ENCODE data around the gene USP10. TPM values are rescaled to one million over a fixed set of nuclear protein-coding genes. Genes with fewer than 3 reads are reported as not detected.

The USP10 gene
- total RNA-seq, 1 experiment from 2014 or later, result 132 TPM

- no peak for DNase-seq
- Histone ChIP-seq H3K36me3 (replicated peaks; ENCODE audit: control insufficient read depth, insufficient read depth, low read length) (peaks cover 40% of the 10 kb centered on the region), H3K4me3 (ENCODE audit: insufficient read depth, low read depth, low read length) (no peak overlapping the region), H3K27me3 (ENCODE audit: control insufficient read depth, insufficient read depth, low read length) (no peaks in the 10 kb centered on the region)
Observed at GRCh38 chr16:84766978-84767773, 67.4 kb downstream of the USP10 start.

GRCh38 chr16:84768061-84768807 is 68.4 kb downstream of the USP10 start:
- Histone ChIP-seq H3K4me3 (ENCODE audit: insufficient read depth, low read depth, low read length) (no peak overlapping the region), H3K27me3 (ENCODE audit: control insufficient read depth, insufficient read depth, low read length) (no peaks in the 10 kb centered on the region), H3K36me3 (replicated peaks; ENCODE audit: control insufficient read depth, insufficient read depth, low read length) (peaks cover 45% of the 10 kb centered on the region)
- no peak for DNase-seq

GRCh38 chr16:84768808-84769197 is 69.0 kb downstream of the USP10 start:
- H3K27me3 ChIP-seq (ENCODE audit: control insufficient read depth, insufficient read depth, low read length), result no peaks in the 10 kb centered on the region
- no peak overlapping the region for H3K4me3 ChIP-seq (ENCODE audit: insufficient read depth, low read depth, low read length)
- peaks cover 44% of the 10 kb centered on the region for H3K36me3 ChIP-seq (replicated peaks; ENCODE audit: control insufficient read depth, insufficient read depth, low read length)
- no peak for DNase-seq

GRCh38 chr16:84769416-84769815 is 69.6 kb downstream of the USP10 start:
- no peak for DNase-seq
- peaks cover 42% of the 10 kb centered on the region for H3K36me3 ChIP-seq (replicated peaks; ENCODE audit: control insufficient read depth, insufficient read depth, low read length)
- H3K27me3 ChIP-seq (ENCODE audit: control insufficient read depth, insufficient read depth, low read length), result no peaks in the 10 kb centered on the region

GRCh38 chr16:84773312-84773711 is 73.5 kb downstream of the USP10 start:
- Histone ChIP-seq H3K4me3 (ENCODE audit: insufficient read depth, low read depth, low read length) (no peak overlapping the region), H3K36me3 (replicated peaks; ENCODE audit: control insufficient read depth, insufficient read depth, low read length) (peaks cover 37% of the 10 kb centered on the region), H3K27me3 (ENCODE audit: control insufficient read depth, insufficient read depth, low read length) (no peaks in the 10 kb centered on the region)
- no peak for DNase-seq

More at GRCh38 chr16:84769416-84769815, 69.6 kb downstream of the USP10 start:
- no peak overlapping the region for H3K4me3 ChIP-seq (ENCODE audit: insufficient read depth, low read depth, low read length)

- no peak for DNase-seq
- H3K36me3 ChIP-seq (replicated peaks; ENCODE audit: control insufficient read depth, insufficient read depth, low read length), result peaks cover 35% of the 10 kb centered on the region
- H3K27me3 ChIP-seq (ENCODE audit: control insufficient read depth, insufficient read depth, low read length), result no peaks in the 10 kb centered on the region
- H3K4me3 ChIP-seq (ENCODE audit: insufficient read depth, low read depth, low read length), result no peak overlapping the region
Observed at GRCh38 chr16:84774810-84775209, 75.0 kb downstream of the USP10 start.

- Histone ChIP-seq H3K36me3 (replicated peaks; ENCODE audit: control insufficient read depth, insufficient read depth, low read length) (peaks cover 35% of the 10 kb centered on the region), H3K27me3 (ENCODE audit: control insufficient read depth, insufficient read depth, low read length) (no peaks in the 10 kb centered on the region), H3K4me3 (ENCODE audit: insufficient read depth, low read depth, low read length) (no peak overlapping the region)
- no peak for DNase-seq
Observed at GRCh38 chr16:84775262-84775810, 75.5 kb downstream of the USP10 start.

- H3K27me3 ChIP-seq (ENCODE audit: control insufficient read depth, insufficient read depth, low read length), result no peaks in the 10 kb centered on the region
- DNase-seq, result no peak
- no peak overlapping the region for H3K4me3 ChIP-seq (ENCODE audit: insufficient read depth, low read depth, low read length)
- H3K36me3 ChIP-seq (replicated peaks; ENCODE audit: control insufficient read depth, insufficient read depth, low read length), result peaks cover 33% of the 10 kb centered on the region
Observed at GRCh38 chr16:84777435-84777834, 77.6 kb downstream of the USP10 start.

- Histone ChIP-seq H3K36me3 (replicated peaks; ENCODE audit: control insufficient read depth, insufficient read depth, low read length) (peaks cover 25% of the 10 kb centered on the region), H3K4me3 (ENCODE audit: insufficient read depth, low read depth, low read length) (no peak overlapping the region), H3K27me3 (ENCODE audit: control insufficient read depth, insufficient read depth, low read length) (no peaks in the 10 kb centered on the region)
- DNase-seq, result no peak
Observed at GRCh38 chr16:84778720-84779119, 78.9 kb downstream of the USP10 start.

- Histone ChIP-seq H3K27me3 (ENCODE audit: control insufficient read depth, insufficient read depth, low read length) (no peaks in the 10 kb centered on the region), H3K4me3 (ENCODE audit: insufficient read depth, low read depth, low read length) (no peak overlapping the region), H3K36me3 (replicated peaks; ENCODE audit: control insufficient read depth, insufficient read depth, low read length) (peaks cover 19% of the 10 kb centered on the region)
- no peak for DNase-seq
Observed at GRCh38 chr16:84780063-84780462, 80.3 kb downstream of the USP10 start.

- peaks cover 14% of the 10 kb centered on the region for H3K36me3 ChIP-seq (replicated peaks; ENCODE audit: control insufficient read depth, insufficient read depth, low read length)
- H3K27me3 ChIP-seq (ENCODE audit: control insufficient read depth, insufficient read depth, low read length), result no peaks in the 10 kb centered on the region
- no peak for DNase-seq
- no peak overlapping the region for H3K4me3 ChIP-seq (ENCODE audit: insufficient read depth, low read depth, low read length)
Observed at GRCh38 chr16:84780544-84781376, 81.0 kb downstream of the USP10 start.

- H3K4me3 ChIP-seq (ENCODE audit: insufficient read depth, low read depth, low read length), result no peak overlapping the region
- DNase-seq, result no peak
- H3K36me3 ChIP-seq (replicated peaks; ENCODE audit: control insufficient read depth, insufficient read depth, low read length), result peaks cover 6% of the 10 kb centered on the region
- H3K27me3 ChIP-seq (ENCODE audit: control insufficient read depth, insufficient read depth, low read length), result no peaks in the 10 kb centered on the region
Observed at GRCh38 chr16:84782846-84783245, 83.0 kb downstream of the USP10 start.

- Histone ChIP-seq H3K4me3 (ENCODE audit: insufficient read depth, low read depth, low read length) (no peak overlapping the region), H3K27me3 (ENCODE audit: control insufficient read depth, insufficient read depth, low read length) (no peaks in the 10 kb centered on the region), H3K36me3 (replicated peaks; ENCODE audit: control insufficient read depth, insufficient read depth, low read length) (no peaks in the 10 kb centered on the region)
- no peak for DNase-seq
Observed at GRCh38 chr16:84785843-84786581, 86.2 kb downstream of the USP10 start.

All from H7 (cell line).